GM18907 (cell line): Measurements from ENCODE around the gene TMX1.
"Not testable (repeated sequence)": the region's sequence is repeated elsewhere in the genome, so short reads cannot be mapped to it uniquely, and the experiment has no call there.

Experiments
- ATAC-seq: cut with Tn5 transposase; IDR thresholded peaks from one replicate; pipeline ENCODE4 v1.9.1; 2021; ENCODE audit warnings: mild to moderate bottlenecking, moderate library complexity; ENCODE audit not compliant: unreplicated experiment

The TMX1 gene, protein sequence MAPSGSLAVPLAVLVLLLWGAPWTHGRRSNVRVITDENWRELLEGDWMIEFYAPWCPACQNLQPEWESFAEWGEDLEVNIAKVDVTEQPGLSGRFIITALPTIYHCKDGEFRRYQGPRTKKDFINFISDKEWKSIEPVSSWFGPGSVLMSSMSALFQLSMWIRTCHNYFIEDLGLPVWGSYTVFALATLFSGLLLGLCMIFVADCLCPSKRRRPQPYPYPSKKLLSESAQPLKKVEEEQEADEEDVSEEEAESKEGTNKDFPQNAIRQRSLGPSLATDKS

DNA sequence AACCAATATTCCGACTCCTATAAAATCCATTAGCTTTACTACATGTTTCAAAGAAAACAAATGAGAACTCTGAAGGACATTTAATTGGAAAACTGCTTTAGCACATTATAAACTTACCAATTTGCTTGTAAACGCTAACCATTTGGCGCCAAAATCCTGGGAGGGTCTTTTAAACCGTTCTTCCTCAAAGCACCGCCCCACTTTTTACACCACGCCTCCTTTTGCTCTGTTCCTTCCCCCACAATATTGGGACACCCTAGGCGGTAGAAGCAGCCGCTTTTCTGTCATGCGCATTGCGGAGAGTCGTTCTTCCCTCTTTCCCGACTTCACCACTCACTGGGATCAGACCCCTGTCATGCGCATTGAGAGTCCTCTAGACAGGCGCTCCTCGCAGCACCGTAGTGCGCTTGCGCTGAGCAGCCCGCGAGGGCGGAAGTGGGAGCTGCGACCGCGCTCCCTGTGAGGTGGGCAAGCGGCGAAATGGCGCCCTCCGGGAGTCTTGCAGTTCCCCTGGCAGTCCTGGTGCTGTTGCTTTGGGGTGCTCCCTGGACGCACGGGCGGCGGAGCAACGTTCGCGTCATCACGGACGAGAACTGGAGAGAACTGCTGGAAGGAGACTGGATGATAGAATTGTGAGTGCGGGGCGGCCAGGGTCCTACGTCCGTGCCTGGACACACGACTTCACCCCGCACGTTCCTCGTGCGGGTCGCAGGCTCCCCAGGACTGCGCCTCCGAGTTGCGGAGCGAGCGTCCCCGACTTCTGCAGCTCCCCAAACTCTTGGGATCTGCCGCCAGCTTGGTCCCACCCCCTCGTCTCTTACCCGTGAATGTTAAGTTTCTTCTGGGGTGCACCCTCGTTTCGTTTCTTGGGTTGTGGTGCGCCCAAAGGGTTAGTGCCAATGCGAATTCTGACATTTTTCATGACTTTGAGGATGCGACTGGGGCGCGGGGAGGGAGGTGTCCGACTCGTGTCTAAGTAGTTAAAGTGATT, at the start of gene TMX1:
TSS of gene TMX1 (plus strand) at position 435 of the 991 bp plus-strand sequence. CDS start at position 481, 46 bp downstream.
- peak; percentile 93 for ATAC-seq

DNA sequence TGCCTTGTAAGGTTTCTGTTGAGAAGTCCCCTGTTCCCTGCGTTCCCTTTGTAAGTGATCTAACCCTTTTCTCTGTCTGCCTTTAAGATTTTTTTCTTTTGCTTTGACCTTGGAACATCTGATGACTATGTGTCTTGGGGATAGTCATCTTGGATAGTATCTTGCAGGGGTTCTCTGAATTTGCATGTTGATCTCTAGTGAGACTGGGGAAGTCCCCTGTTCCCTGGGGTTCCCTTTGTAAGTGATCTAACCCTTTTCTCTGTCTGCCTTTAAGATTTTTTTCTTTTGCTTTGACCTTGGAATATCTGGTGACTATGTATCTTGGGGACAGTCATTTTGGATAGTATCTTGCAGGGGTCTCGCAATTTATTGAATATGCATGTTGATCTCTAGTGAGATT, 38.2 kb upstream of the TMX1 start:
- ATAC-seq = no peak

DNA sequence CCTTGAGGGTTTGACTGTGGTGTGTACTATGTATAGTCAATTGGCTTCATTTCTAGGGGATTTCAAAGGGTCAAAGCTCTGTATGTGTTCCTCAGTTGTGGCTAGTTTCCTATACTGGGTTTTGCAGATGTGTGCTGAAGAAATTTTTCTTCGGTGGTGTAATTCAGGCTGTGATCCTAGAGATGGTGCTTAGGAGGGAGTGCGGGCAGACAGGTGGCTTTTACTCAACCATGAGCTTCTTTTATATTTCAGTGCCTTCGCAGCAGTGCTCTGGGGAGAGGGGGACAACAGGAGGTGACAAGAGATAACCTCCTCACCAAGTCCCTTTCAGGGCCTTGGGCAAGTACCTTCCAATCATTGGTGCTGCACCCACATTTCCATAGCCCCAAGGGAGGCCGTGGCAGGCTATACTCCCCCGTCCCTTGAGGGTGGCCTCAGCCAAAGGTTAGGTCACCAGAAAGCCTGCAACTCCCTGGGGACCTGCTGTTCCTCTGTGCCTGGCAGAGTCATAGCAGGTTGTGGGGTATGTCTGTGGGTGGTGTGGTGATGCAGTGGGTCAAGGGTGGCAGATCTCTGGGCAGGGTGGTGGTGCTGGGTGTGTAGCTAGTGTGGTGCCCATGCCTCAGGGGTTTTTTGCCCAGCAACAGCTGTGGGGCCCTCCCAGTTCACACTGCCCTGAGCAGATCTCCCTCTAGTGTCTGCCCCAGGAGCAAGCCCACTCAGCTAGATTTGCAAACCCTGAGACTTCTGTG, 37.0 kb upstream of the TMX1 start:
- peak; percentile 83 for ATAC-seq

DNA sequence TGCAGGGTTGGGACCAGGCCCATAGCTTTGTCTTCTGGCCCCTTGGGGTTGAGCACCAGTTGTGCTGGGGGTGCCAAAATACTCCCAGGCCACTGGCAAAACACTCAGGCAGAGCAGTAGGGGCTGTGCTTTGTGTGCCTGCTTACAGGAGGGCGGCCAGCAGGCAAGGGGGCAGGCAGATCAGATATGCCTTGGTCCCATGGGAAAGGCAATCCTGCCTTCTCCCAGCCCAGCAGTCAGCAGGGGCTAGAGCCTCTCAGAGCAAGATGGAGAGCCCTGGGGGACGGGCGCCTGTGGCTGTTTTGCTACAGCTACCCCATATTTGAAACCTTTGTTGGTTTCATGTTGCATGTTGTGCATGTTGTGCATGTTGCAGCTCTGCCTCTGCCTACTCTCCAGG, 36.2 kb upstream of the TMX1 start:
- ATAC-seq = no peak

DNA sequence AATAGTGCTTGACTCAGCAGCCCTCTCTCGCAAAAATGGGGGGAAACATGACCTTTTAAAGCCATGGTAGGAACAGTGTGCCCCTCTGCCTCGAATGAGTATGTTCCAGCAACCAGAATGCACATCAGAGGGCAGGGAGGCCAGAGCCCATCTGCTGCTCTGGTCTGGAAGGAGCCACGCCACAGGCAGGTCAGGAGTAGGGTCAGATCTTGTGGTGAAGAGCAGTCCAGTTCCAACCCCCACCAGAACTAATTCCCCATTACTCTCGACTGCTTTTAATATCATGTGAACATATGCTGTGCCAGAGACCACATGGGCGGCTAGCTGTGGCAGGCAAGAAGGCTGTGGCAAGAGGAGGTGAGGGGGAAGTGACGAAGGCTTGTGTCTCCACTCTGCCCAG, 34.6 kb upstream of the TMX1 start:
- ATAC-seq = no peak

DNA sequence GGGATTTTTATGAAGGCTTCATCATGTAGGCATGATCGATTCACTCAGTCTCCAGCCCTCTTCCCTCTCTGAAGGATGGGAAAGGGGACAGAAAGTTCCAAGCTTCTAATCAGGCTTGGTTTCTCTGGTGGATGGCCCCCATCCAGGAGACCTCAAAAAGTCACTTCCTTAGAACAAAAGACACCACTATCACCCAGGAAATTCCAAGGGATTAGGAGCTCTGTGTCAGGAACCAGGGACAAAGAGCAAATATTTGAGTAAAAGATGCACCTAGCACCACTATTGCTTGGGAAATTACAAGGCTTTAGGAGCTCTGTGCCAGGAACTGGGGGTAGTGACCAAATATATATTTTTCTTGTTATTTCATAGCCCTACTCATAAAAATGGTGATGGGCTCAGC, 33.6 kb upstream of the TMX1 start:
- ATAC-seq = no peak

DNA sequence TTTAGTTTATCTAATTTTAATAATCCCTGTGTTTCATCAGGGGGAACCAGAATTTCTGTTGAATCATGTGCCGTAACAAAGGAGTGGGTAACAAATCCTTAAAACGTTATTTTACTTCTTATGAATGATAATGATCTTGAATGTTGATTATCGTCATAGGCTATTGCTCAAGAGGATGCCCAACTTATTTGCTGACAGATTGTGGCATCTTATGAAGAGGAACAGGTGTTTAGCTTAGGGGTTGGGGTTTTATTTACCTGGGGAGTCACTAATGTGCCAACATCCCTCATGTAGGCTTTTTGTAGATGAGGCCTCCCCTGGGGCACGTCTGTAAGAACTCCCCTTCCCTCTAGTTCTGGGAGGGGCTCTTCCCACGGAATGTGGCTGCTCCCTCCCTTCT, 32.4 kb upstream of the TMX1 start:
- no peak for ATAC-seq

DNA sequence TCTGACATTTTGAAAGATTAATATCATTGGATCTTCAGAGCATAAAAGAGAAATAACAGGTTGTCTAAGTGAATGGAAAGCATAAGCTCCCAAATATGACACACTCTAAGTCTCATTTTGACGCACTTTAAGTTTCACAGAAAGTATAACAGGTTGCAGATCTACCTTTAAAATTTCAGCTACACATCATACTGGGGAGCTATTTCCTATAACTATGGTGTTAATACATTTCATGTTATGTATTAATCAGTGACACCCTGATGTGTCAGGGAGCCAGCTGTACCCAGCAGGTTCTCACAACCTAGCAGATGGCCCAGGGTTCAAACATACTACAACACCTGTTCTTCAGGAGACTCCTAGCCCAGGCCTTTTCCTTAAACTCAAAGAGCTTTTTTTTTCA, 31.1 kb upstream of the TMX1 start:
- ATAC-seq = no peak

DNA sequence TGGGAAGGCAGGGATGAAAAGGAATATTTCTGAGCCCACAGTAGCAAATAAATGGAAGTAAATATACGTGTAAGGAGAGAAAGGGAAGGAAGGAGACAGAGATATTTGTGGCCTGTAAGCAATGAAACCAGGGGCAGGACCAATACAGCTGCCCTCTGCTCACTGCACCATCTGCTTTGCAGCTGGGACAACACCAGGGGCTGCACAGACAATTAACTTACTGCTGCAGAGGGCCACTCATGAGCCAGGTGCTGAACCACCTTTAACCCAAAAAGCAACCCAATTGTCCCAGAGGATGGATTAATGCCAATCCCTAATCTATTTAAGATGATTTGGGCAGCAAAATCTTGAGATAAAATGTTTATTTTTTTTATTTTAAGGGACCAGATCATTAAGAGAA, 30.6 kb upstream of the TMX1 start:
- no peak for ATAC-seq

DNA sequence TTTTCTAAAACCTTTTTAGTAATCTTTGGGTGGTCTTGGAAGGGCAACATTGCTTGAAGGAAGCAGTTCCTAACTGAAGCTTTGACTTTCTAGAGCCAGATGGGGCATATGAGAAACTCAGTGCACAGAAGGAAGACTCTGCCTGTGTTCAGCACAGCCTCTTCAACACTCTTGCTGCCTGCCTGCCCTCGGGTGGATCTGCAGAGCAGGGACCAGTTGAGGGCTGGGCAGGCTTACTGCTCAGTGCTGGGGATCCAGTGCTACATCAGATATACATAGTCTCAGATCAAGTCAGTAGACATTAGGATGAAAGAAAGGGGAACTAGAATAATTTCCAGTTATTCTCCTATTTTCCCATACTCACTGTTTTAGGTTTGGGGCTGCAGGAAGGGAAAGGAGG, 29.5 kb upstream of the TMX1 start:
- no peak for ATAC-seq

DNA sequence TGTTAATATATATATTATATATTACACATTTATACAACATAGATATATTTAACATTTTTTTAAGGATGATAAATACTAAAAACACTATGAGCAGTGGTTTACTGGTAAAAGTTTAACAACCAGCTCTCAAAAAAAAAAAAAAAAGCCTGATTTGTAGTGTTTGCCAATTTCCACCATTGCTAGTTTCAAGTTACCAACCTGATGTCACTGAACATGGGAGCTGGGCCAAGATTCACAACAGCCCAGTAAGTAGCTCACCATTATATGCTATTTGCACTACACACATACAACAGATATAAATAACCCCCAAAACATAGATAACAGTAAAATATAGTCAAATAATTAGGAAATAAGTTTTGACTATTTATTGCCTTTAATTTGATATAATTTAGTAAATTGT, 28.9 kb upstream of the TMX1 start:
- ATAC-seq = no peak

DNA sequence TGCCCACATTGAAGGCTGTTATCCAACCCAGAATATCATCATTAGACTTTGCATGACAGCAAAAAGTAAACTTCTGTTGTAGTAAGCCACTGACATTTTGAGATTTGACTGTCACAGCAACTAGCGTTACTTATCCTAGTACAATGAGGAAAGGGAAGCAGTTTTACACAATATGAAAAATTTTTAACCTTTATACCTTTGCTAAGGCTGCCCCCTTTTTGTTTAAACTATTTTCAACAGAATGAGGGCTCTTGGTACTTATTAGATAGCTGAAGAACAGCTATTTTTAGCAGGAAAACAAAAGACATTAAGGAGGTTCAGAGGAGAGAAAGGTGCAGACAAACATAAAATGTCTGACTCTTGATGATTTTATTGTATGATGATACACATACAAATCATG, 23.4 kb upstream of the TMX1 start:
- ATAC-seq = no peak

DNA sequence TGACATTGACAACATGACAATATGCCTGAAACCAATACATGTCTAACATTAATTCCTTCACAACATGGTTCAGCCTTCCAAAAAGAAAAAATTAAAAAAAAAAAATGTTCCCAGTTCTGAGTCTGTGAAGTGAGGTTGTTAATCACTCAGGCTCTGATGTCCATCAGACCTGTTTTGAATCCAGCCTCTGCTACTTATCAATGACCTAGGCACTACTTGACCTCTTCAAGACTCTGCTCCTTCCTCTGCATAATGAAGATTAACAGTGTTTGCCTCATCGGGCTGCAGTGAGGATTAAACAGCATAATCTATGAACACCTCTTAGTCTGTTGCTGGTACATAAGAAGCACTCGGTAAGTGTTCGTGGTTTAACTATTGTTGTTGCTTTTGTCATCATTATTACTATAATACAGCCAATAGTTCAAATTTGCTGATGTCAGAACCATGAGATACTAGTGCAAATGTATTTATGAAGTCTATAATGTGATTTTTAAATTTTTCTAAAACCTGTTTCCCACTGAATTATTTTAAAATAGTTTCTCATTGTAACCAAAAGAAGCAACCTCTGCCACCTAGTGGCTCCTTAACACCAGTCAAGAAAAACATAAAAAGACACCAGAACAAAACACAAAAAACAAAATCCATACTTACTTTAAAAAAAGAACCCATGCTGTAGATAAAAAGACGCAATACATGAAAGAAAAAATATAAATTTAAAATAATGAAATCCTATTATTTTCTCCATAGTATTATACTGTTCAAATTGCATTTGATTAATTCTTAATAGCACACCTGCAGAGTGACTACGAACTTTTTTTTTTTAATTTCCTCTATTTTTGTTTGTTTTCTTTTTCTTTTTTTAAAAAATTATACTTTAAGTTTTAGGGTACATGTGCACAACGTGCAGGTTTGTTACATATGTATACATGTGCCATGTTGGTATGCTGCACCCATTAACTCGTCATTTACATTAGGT, 20.3 kb upstream of the TMX1 start:
- ATAC-seq = no peak

DNA sequence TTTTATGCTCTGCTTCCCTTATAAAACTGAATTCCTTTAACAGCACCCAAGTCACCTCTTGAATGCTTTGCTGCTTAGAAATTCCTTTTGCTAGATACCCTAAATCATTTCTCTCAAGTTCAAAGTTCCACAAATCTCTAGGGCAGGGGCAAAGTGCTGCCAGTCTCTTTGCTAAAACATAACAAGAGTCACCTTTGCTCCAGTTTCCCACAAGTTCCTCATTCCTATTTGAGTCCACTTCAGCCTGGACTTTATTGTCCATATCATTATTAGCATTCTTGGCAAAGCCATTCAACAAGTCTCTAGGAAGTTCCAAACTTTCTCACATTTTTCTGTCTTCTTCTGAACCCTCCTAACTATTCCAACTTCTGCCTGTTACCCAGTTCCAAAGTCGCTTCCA, 16.6 kb upstream of the TMX1 start:
- not testable (repeated sequence) for ATAC-seq

DNA sequence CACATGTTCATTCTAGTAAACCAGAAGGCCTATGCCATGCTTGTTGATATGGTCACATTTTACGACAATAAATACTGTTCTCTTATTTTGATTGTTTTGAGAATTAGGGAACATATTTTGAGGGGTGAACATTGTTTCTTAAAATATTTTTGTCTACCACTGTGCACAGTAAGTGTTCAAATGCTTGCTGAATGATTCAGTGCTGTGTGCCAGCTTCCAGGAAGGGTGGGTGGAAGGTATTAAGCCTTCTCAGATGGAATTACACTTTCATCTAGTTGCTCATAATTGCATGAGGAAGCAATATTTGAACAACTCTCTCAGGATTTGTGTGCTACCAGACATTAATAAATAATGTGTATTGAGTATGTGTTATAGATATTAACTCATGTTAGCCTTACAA, 15.5 kb upstream of the TMX1 start:
- ATAC-seq = no peak

DNA sequence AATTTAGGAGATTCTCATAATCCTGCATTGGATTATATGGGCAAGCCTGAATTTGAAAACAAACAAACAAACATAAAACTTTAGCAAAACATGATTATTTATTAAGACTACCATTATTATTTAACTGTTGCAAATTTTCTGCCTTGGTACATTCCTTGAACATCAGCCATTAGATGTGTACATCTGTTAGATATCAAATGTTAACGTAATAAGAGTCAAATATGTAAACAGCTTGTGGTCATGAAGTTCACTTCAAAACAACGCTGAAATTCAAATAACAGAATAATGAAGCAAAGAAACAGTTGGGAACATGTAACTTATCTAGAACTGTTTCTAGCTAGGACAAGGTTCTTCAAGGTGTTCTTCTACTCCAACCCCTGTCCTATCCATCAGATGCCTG, 14.3 kb upstream of the TMX1 start:
- no peak for ATAC-seq

DNA sequence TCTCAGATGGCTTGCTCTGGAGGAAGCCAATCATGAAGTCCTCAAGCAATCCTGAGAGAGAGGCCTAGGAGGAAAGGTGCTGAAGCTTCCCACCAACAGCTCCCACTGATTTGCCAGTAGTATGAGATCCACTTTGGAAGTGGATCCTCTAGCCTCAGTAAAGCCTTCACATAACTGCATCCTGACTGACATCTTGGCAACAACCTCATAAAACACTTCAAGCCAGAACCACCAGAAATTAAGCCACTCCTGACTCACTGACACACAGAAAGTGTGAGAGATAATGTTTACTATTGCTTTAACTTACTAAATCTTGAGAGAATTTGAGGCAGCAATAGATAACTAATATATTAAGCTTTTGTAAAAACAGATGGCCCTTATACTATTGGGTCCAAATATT, 11.7 kb upstream of the TMX1 start:
- no peak for ATAC-seq

DNA sequence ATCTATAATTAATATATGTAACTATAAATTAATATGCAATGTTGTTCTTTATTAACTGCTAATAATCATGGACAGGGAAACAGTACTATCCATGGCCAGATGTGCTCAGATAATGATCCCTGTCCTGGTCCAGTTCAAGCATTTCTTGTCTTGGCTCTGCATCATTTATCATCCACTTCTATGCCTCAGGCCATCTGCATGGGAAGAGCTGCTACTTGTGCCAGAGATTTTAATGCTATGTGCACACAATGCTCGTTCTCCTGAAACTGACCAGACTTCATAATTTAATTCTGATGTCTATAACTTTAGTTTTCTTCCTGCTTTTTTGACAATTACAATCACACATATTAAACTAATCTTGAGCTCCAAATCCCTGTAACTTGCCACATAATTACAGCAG, 11.2 kb upstream of the TMX1 start:
- ATAC-seq = no peak

DNA sequence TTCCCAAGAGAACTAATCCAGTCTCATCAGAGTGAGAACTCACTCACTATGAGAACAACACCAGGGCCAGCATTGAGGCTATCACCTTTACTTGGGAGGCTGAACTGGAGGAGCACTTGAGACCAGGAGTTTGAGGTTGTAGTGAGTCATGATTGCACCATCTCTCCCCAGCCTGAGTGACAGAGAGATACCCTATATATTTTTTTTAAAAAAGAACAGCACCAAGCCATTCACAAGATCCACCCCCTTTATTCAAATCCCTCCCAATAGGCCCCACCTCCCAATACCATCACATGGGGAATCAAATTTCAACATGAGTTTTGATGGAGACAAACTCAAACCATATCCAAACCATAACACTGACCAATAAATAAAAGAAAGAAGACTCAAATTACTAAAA, 3.7 kb upstream of the TMX1 start:
- no peak for ATAC-seq

DNA sequence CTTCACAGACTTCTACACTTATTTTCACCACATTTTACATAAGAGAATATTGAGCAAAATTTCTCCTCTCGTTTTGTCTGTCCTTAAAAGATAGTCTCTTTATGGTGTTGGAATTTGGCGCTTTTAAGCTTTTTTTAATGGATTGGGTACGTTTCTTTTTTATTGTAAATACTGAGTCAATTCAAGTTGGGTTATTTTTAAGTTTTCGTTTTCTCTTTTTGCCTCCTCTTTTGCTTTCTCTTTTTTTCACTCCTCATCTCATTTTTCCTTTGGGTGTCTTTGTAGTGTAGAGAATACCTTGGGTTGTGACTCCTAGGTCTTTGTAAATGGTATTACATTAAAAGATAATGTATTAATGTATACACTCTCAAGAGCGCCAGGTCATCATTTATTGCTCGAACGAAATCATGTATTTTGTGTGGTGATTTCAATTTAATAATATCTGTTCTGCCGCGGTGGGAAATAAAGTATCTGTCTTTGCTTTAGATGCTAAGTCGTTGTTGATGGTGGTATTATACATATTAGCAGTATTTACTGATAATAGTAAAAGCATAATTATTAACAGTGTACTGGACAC, 845 bp downstream of the TMX1 start:
- no peak for ATAC-seq
